T-helper 9 cell (primary cell): ENCODE measurements around the gene JAKMIP3.

Experiments used
- DNase-seq: peaks from one replicate; pipeline ENCODE4 v3.0.0-alpha.2; 2020

JAKMIP3 gene

GRCh38 chr10:132113766-132114365 is 48.1 kb downstream of the JAKMIP3 start:
- no peak for DNase-seq

DNA sequence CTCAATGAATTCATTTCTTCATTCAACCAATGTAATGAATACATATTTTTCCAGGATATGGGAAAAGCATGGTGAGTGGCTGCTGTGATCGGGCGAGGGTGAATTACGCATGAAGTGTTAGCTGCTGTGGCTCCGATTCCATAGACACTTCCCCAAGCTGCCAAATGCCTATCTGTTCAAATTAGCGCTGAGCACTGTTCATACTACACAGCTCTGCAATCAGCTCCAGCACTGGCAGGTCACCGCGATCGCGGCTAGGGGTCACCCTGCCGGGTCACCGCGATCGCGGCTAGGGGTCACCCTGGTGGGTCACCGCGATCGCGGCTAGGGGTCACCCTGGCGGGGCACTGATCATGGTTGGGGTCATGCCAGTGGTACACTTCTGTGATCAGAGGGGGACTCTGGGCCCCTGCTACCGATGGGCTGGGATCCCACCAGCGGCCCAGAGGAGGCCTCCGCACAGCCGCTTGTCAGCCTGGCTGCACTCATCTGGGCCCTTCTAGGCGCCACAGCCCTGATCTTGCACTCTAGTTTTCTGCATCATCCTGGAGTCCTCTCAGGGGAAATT is 49.3 kb downstream of the JAKMIP3 start:
- no peak for DNase-seq
